ENCODE results near the gene CTCFL.

GRCh38 chr20:57499676-57500075 lies 25.3 kb downstream of the CTCFL start:
- no peak for TF ChIP-seq CTCF (IDR thresholded peaks at IDR 0.05)
- no peak for TF ChIP-seq POLR2A (IDR thresholded peaks at IDR 0.05)
